H1 (cell line): ENCODE measurements around the gene CIPC. TPM values are rescaled to one million over a fixed set of nuclear protein-coding genes. Genes with fewer than 3 reads are reported as not detected.

ENCODE experiments used
- CTCF ChIA-PET: fragments of 300-600 bp; sonication (Branson Sonifier 250); formaldehyde crosslinking; loops from one replicate; lab custom pipeline; 2021; ENCODE audit not compliant: partially characterized antibody; lab: Charles Lee
- POLR2A ChIA-PET: fragments of 300-600 bp; sonication (Branson Sonifier 250); formaldehyde crosslinking; loops from one replicate; lab custom pipeline; 2021; ENCODE audit warnings: inconsistent platforms; ENCODE audit not compliant: partially characterized antibody; lab: Charles Lee
- DNase-seq, 2 experiments: peaks; one replicate each; pipeline versions ENCODE4 v3.0.0 to v3.0.0-alpha.2; 2010 to 2022; ENCODE audit warnings: low spot score in 2 of 2, low read depth in 1 of 2, mixed read lengths in 1 of 2
- FAIRE-seq: peaks from 2 replicates; lab custom pipeline; 2011; peaks lifted over from hg19 to GRCh38; lab: Jason Lieb, UNC
- H2AFZ ChIP-seq: 2 replicates; pipeline ENCODE4 v1.8.1; 2012; ENCODE audit warnings: low read length, inconsistent platforms
- H2AK5ac ChIP-seq: 2 replicates; pipeline ENCODE4 v1.6.1; 2013; ENCODE audit warnings: low read depth, low read length
- H2BK120ac ChIP-seq: replicated peaks from 2 replicates; pipeline ENCODE3; 2013; ENCODE audit warnings: low read depth, low read length, inconsistent platforms
- H2BK12ac ChIP-seq: 2 replicates; pipeline ENCODE4 v1.6.1; 2013; ENCODE audit warnings: low read depth, low read length
- H2BK15ac ChIP-seq: 2 replicates; pipeline ENCODE4 v1.6.1; 2013; ENCODE audit warnings: low read length
- H2BK20ac ChIP-seq: 2 replicates; pipeline ENCODE4 v1.6.1; 2013; ENCODE audit warnings: low read length
- H2BK5ac ChIP-seq: 2 replicates; pipeline ENCODE4 v1.6.1; 2013; ENCODE audit warnings: low read depth, low read length
- H3K14ac ChIP-seq: 2 replicates; pipeline ENCODE4 v1.6.1; 2013; ENCODE audit warnings: inconsistent platforms; ENCODE audit not compliant: insufficient read length
- H3K18ac ChIP-seq: 2 replicates; pipeline ENCODE4 v1.6.1; 2013; ENCODE audit warnings: low read length; ENCODE audit errors: extremely low read depth
- H3K23ac ChIP-seq: 2 replicates; pipeline ENCODE4 v1.6.1; 2013; ENCODE audit warnings: inconsistent platforms; ENCODE audit not compliant: insufficient read length
- H3K23me2 ChIP-seq: 2 replicates; pipeline ENCODE4 v1.6.1; 2013; ENCODE audit warnings: low read depth, low read length
- H3K27ac ChIP-seq: 2 replicates; pipeline ENCODE4 v1.6.1; 2011; ENCODE audit warnings: low read depth, low read length, inconsistent platforms
- H3K27me3 ChIP-seq, 4 experiments: replicated peaks in 1 of 4; 1 replicate in 1 of 4; 2 replicates in 3 of 4; pipeline versions ENCODE4 v1.6.1 to v1.8.1; 2011 to 2013; ENCODE audit warnings: low read length in 3 of 4, mild to moderate bottlenecking in 3 of 4, inconsistent platforms in 2 of 4, mixed read lengths in 2 of 4, moderate library complexity in 1 of 4; ENCODE audit not compliant: control insufficient read depth in 3 of 4, insufficient read depth in 3 of 4; ENCODE audit errors: extremely low read depth in 1 of 4
- H3K36me3 ChIP-seq, 4 experiments: 2 replicates each; pipeline versions ENCODE4 v1.6.1 to v1.8.1; 2011 to 2013; ENCODE audit warnings: mild to moderate bottlenecking in 4 of 4, low read length in 3 of 4, moderate library complexity in 2 of 4, control low read depth in 1 of 4, inconsistent platforms in 1 of 4; ENCODE audit not compliant: insufficient read depth in 4 of 4, control insufficient read depth in 2 of 4
- H3K4ac ChIP-seq: replicated peaks from 2 replicates; pipeline ENCODE3; 2013; ENCODE audit warnings: low read length, low read depth, mixed read lengths, inconsistent platforms; ENCODE audit not compliant: insufficient read length
- H3K4me1 ChIP-seq, 4 experiments: replicated peaks in 1 of 4; 1 replicate in 1 of 4; 2 replicates in 3 of 4; pipeline versions ENCODE4 v1.6.1 to v1.8.1; 2011 to 2013; ENCODE audit warnings: low read length in 3 of 4, inconsistent platforms in 2 of 4, mixed read lengths in 1 of 4; ENCODE audit not compliant: insufficient read depth in 4 of 4, control insufficient read depth in 3 of 4
- H3K4me2 ChIP-seq, 2 experiments: 2 replicates each; pipeline versions ENCODE4 v1.6.1 to v1.8.1; 2011 to 2013; ENCODE audit warnings: low read depth in 2 of 2, low read length in 2 of 2, control low read depth in 1 of 2, inconsistent platforms in 1 of 2, mild to moderate bottlenecking in 1 of 2; ENCODE audit not compliant: insufficient read depth in 1 of 2
- H3K4me3 ChIP-seq, 4 experiments: fragments of 200-600, 300-600 bp in 1 of 4; sonication (generic), shearing (Covaris generic), sonication (Bioruptor Twin) in 1 of 4; 2 replicates each; pipeline versions ENCODE4 v1.5.1 to v1.8.1; 2011 to 2016; ENCODE audit warnings: low read length in 4 of 4, low read depth in 3 of 4, control low read depth in 2 of 4, inconsistent platforms in 2 of 4, mild to moderate bottlenecking in 2 of 4, mixed read lengths in 1 of 4, moderate library complexity in 1 of 4; ENCODE audit not compliant: insufficient read depth in 2 of 4; ENCODE audit errors: extremely low read depth in 1 of 4
- H3K56ac ChIP-seq: replicated peaks from 2 replicates; pipeline ENCODE3; 2013; ENCODE audit warnings: low read depth, mild to moderate bottlenecking, mixed read lengths, low read length, inconsistent platforms; ENCODE audit not compliant: insufficient read length
- H3K79me1 ChIP-seq: 2 replicates; pipeline ENCODE4 v1.6.1; 2013; ENCODE audit warnings: low read depth, low read length, control low read depth
- H3K79me2 ChIP-seq, 2 experiments: 2 replicates each; pipeline versions ENCODE4 v1.6.1 to v1.8.1; 2012 to 2013; ENCODE audit warnings: low read length in 2 of 2, mild to moderate bottlenecking in 2 of 2, inconsistent platforms in 1 of 2; ENCODE audit not compliant: insufficient read depth in 2 of 2, control insufficient read depth in 1 of 2
- H3K9ac ChIP-seq, 4 experiments: replicated peaks in 1 of 4; 1 replicate in 1 of 4; 2 replicates in 3 of 4; pipeline versions ENCODE4 v1.6.1 to v1.8.1; 2011 to 2013; ENCODE audit warnings: low read depth in 3 of 4, low read length in 3 of 4, control low read depth in 2 of 4, mild to moderate bottlenecking in 2 of 4, moderate library complexity in 2 of 4, inconsistent platforms in 1 of 4; ENCODE audit errors: extremely low read depth in 1 of 4
- H3K9me3 ChIP-seq, 2 experiments: 2 replicates each; pipeline versions ENCODE4 v1.6.1 to v1.8.1; 2012 to 2013; ENCODE audit warnings: mild to moderate bottlenecking in 2 of 2, moderate library complexity in 2 of 2, control low read depth in 1 of 2, inconsistent platforms in 1 of 2, low read depth in 1 of 2, low read length in 1 of 2, mixed read lengths in 1 of 2; ENCODE audit not compliant: insufficient read depth in 2 of 2
- H4K20me1 ChIP-seq, 2 experiments: replicated peaks in 1 of 2; 2 replicates each; pipeline versions ENCODE3 to v1.8.1; 2011 to 2013; ENCODE audit warnings: inconsistent platforms in 2 of 2, low read length in 2 of 2, mild to moderate bottlenecking in 1 of 2; ENCODE audit not compliant: insufficient read depth in 2 of 2, control insufficient read depth in 1 of 2
- H4K5ac ChIP-seq: 2 replicates; pipeline ENCODE4 v1.6.1; 2013; ENCODE audit warnings: low read length, low read depth, mixed read lengths, inconsistent platforms; ENCODE audit not compliant: insufficient read length
- H4K8ac ChIP-seq: 2 replicates; pipeline ENCODE4 v1.8.0; 2013; ENCODE audit warnings: mild to moderate bottlenecking, moderate library complexity, low read length, inconsistent platforms; ENCODE audit not compliant: insufficient read depth; ENCODE audit errors: extremely low read depth
- H4K91ac ChIP-seq: replicated peaks from 2 replicates; pipeline ENCODE3; 2013; ENCODE audit warnings: low read length, mixed read lengths, inconsistent platforms; ENCODE audit not compliant: insufficient read length
- ASH2L ChIP-seq: fragments of 200-600, 300-600 bp; sonication (generic); IDR thresholded peaks from one replicate; pipeline ENCODE4 v1.7.1; 2017; ENCODE audit warnings: low read length
- CTBP2 ChIP-seq: IDR thresholded peaks from 2 replicates; pipeline ENCODE4 v1.7.0; 2011; ENCODE audit warnings: borderline replicate concordance, mild to moderate bottlenecking, moderate library complexity, mixed read lengths, low read length; ENCODE audit not compliant: insufficient read depth, insufficient read length
- EGR1 ChIP-seq: IDR thresholded peaks from 2 replicates; pipeline ENCODE4 v1.6.1; 2011; ENCODE audit warnings: low read depth, low read length, borderline replicate concordance
- KDM1A ChIP-seq: fragments of 200-600, 300-600 bp; sonication (generic); IDR thresholded peaks from 2 replicates; pipeline ENCODE4 v1.7.1; 2016; ENCODE audit warnings: mild to moderate bottlenecking, low read length, borderline replicate concordance
- RBBP5 ChIP-seq: IDR thresholded peaks from 2 replicates; pipeline ENCODE4 v1.7.1; 2012; ENCODE audit warnings: low read depth, mild to moderate bottlenecking, inconsistent platforms, low read length, moderate library complexity, borderline replicate concordance
- SIN3A ChIP-seq, 2 experiments: IDR thresholded peaks in 1 of 2; conservative IDR thresholded peaks in 1 of 2; 2 replicates each; pipeline ENCODE4 v1.6.1; 2011 to 2012; ENCODE audit warnings: low read length in 2 of 2, improper control_type of control experiment in 1 of 2, low read depth in 1 of 2, mild to moderate bottlenecking in 1 of 2
- SP1 ChIP-seq: IDR thresholded peaks from 2 replicates; pipeline ENCODE4 v1.6.1; 2011; ENCODE audit warnings: low read depth, low read length
- YY1 ChIP-seq: IDR thresholded peaks from 2 replicates; pipeline ENCODE4 v1.6.1; 2011; ENCODE audit warnings: low read depth, mild to moderate bottlenecking, low read length
- WGBS, 2 experiments: shearing (Covaris generic) in 1 of 2; methylation state at CpG; one replicate each; pipeline versions ENCODE4 v1.1.6 to v1.1.7; 2013 to 2015; ENCODE audit warnings: low lambda C conversion rate in 2 of 2, mixed read lengths in 2 of 2, inconsistent platforms in 1 of 2, low coverage in 1 of 2, missing lambda C conversion rate in 1 of 2; ENCODE audit not compliant: insufficient replicate concordance in 2 of 2, insufficient coverage in 1 of 2, insufficient read length in 1 of 2; ENCODE audit errors: extremely low coverage in 1 of 2, missing lambda C conversion rate in 1 of 2; 5-methylcytosine and 5-hydroxymethylcytosine counted together
- polyA plus RNA-seq, 7 experiments: library from polyadenylated mRNA; depleted of rRNA in 3 of 7; stranded (reverse) in 5 of 7; unstranded in 2 of 7; fragments of >200 nt in 5 of 7; fragments of 200-250 nt in 2 of 7; gene quantifications; 1 replicate in 5 of 7; 2 replicates in 1 of 7; 4 replicates in 1 of 7; pipeline versions ENCODE4 v1.2.1 to v1.2.3, GENCODE V29; 2011 to 2013; ENCODE audit warnings: missing spikeins in 2 of 7, mixed read lengths in 2 of 7
- total RNA-seq: library from RNA; stranded (reverse); fragmentation: NEBNext Ultra II Directional; extraction: Animal tissue kit (Norgen Biotek cat#: 25700); gene quantifications from 2 replicates; pipeline ENCODE4 v1.2.1, GENCODE V29; 2021

The CIPC gene
- total and polyA plus RNA-seq, 2 of the 8 experiments (the other 6 are each of a cell fraction or from before 2014, with no cell fraction given), result 13.9 to 32.7 TPM

DNA sequence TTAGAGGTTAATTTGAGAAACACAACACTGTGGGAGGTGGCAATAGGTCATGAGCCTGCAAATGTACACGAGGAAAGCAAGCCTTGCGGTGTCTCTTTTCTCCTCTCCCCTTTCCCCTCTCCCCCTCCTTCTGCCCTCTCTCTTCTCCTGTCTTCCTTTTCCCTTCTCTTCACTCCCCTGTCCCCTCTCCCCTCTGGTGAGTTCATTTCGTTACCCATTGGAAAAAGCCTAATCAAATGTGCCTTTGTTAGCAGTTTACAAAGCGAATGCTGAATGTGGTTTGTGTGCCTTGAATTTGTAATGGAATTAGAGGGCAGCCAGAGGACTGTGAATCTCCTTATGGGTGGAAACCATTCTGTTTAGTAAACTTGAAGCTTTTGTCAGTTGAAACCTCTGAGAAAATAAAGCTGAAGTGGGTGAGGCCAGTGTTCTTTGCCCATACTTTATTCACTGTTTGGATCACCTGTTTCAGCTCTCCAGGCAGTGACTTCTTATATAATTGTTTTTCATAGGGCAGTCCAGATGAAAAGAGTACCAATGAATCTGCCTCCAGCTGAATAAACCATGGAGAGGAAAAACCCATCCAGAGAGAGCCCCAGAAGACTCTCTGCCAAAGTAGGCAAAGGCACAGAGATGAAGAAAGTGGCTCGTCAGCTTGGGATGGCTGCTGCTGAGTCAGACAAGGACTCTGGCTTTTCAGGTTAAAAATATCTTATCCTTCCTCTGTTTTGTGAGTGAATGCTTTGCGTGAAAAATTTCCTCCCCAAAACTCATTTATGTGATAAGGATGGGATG, 7.3 kb downstream of the CIPC start:
- peaks cover 0 to 29% (median 7%) of the 10 kb centered on the region in 4 experiments; a peak in 4 of 8 replicates for H3K36me3 ChIP-seq
- DNase-seq (no peak), FAIRE-seq (no peak)
- H2BK5ac ChIP-seq, result no peak overlapping the region
- H2BK120ac ChIP-seq, result no peak overlapping the region
- no peak overlapping the region for H2BK20ac ChIP-seq
- H2AK5ac ChIP-seq, result no peak overlapping the region
- H2AFZ ChIP-seq, result no peak overlapping the region
- no peaks in the 10 kb centered on the region for H3K23me2 ChIP-seq
- peaks cover 2 to 25% (median 15%) of the 10 kb centered on the region in 4 experiments for H3K4me1 ChIP-seq
- no peak overlapping the region for H4K8ac ChIP-seq
- no peaks in the 10 kb centered on the region for H4K20me1 ChIP-seq
- H3K79me2 ChIP-seq, result peaks cover 0 to 75% of the 10 kb centered on the region in 2 experiments; a peak in 2 of 4 replicates
- no peak overlapping the region for H3K23ac ChIP-seq
- H3K27ac ChIP-seq, result peak overlapping the region; percentile 58; the same call in 1 of the 2 replicates
- H2BK12ac ChIP-seq, result no peak overlapping the region
- no peaks in the 10 kb centered on the region for H3K27me3 ChIP-seq
- peaks cover 4% of the 10 kb centered on the region; the same call in 1 of the 2 replicates for H3K79me1 ChIP-seq
- ChIA-PET POLR2A (interaction anchor here (0.7 to 8.3 kb wide), 8 partner anchors 6 to 209 kb away, joined by 3 to 49 read pairs (median 3); no protein-coding TSS in a partner anchor), CTCF (interaction anchor here (0.9 to 56.8 kb wide), 9 partner anchors 11 to 232 kb away, joined by 3 to 1490 read pairs (median 4); partner anchors contain the start of gene ZDHHC22)
- no peak overlapping the region for H3K14ac ChIP-seq
- peak overlapping the region in 1 of 4 experiments; percentile 44; a peak in 2 of 8 replicates for H3K4me3 ChIP-seq
- no peak overlapping the region for H3K4ac ChIP-seq
- H3K4me2 ChIP-seq, result peak overlapping the region; percentile 51 to 62
- H3K18ac ChIP-seq, result no peak overlapping the region; the same call in 1 of the 2 replicates
- H3K9me3 ChIP-seq, result no peaks in the 10 kb centered on the region
- H3K9ac ChIP-seq, result no peak overlapping the region; a peak in 1 of 7 replicates
- H3K56ac ChIP-seq, result no peak overlapping the region
- H4K5ac ChIP-seq, result peak overlapping the region; percentile 69
- 40% methylated on average over 6 of the region's 6 CpGs; no CpG with 5 or more reads in 1 of the 2 experiments for WGBS, 2 experiments
- no peak overlapping the region for H4K91ac ChIP-seq
- no peak overlapping the region for H2BK15ac ChIP-seq
- TF ChIP-seq RBBP5 (peak; percentile 42; the same call in 1 of the 2 replicates), KDM1A (no peak), CTBP2 (no peak), SIN3A (conservative IDR thresholded peaks at IDR 0.05 in 1 of 2, IDR thresholded peaks at IDR 0.05 in 1 of 2; ENCODE audit: low read depth in 1 of 2, low read length in 2 of 2) (peak in 1 of 2 experiments; percentile 72; a peak in 1 of 4 replicates), EGR1 (peak; percentile 86), SP1 (0 out of 2 replicates have a peak, but pooled peaks have one; percentile 16), YY1 (0 out of 2 replicates have a peak, but pooled peaks have one; percentile 31), ASH2L (peak; percentile 85)
- TF ChIP-seq, all 59 proteins: peak for 6
